Testis (tissue), 3 donors: ENCODE results near the gene NUP98. TPM values are rescaled to one million over a fixed set of nuclear protein-coding genes. Genes with fewer than 3 reads are reported as not detected.

Source experiments
- DNase-seq: peaks from one replicate; pipeline ENCODE4 v3.0.0-alpha.2; 2019
- H3K27ac ChIP-seq, 2 donors: fragments of 200-600 bp; sonication (generic); one replicate each; pipeline ENCODE4 v1.5.1; 2019
- H3K27me3 ChIP-seq: fragments of 200-600 bp; sonication (generic); one replicate; pipeline ENCODE4 v1.5.1; 2019
- H3K36me3 ChIP-seq: fragments of 200-600 bp; sonication (generic); one replicate; pipeline ENCODE4 v1.5.1; 2017; ENCODE audit warnings: low read depth; ENCODE audit errors: missing control alignments
- H3K4me1 ChIP-seq: fragments of 200-600 bp; sonication (generic); one replicate; pipeline ENCODE4 v1.5.1; 2019
- H3K4me3 ChIP-seq, 2 donors: fragments of 200-600 bp; sonication (generic); one replicate each; pipeline ENCODE4 v1.5.1; 2017 to 2019
- H3K9me3 ChIP-seq: fragments of 200-600 bp; sonication (generic); one replicate; pipeline ENCODE4 v1.5.1; 2017
- POLR2A ChIP-seq: fragments of 450-650 bp; IDR thresholded peaks from one replicate; pipeline ENCODE4 v1.6.1; 2017; ENCODE audit warnings: antibody characterized with exemption, mild to moderate bottlenecking, moderate library complexity
- WGBS, 2 donors: methylation state at CpG; one replicate each; pipeline ENCODE4 v1.1.5; 2018; 5-methylcytosine and 5-hydroxymethylcytosine counted together
- intact Hi-C: fragments of 100-400 bp; cut with DNase I; formaldehyde crosslinking; loops from one replicate; pipeline ENCODE4 v1.15.1; 2023; ENCODE audit warnings: low total_unique reads
- polyA plus RNA-seq: library from polyadenylated mRNA; stranded (reverse); fragments of 350-450 nt; fragmentation: Illumina TruSeq; extraction: RNeasy Lipid Tissue Mini Kit (QIAGEN cat#74804); gene quantifications from one replicate; pipeline ENCODE4 v1.2.3, GENCODE V29; 2014; ENCODE audit warnings: low read depth, low replicate concordance; ENCODE audit not compliant: insufficient read depth
- total RNA-seq, 2 donors: library from RNA; depleted of rRNA; stranded (reverse); fragments of >200 nt; gene quantifications; one replicate each; pipeline ENCODE4 v1.2.3, GENCODE V29; 2016
- TF ChIP-seq, protein P1 (sequence below), 3 experiments: fragments of 450-650 bp in 2 of 3; fragments of 200-600 bp in 1 of 3; sonication (generic) in 1 of 3; IDR thresholded peaks; one replicate each; pipeline ENCODE4 v1.5.1; 2016 to 2019; ENCODE audit warnings: antibody characterized with exemption in 3 of 3, mild to moderate bottlenecking in 2 of 3, moderate library complexity in 1 of 3

The NUP98 gene
- total and polyA plus RNA-seq, 3 donors from 2014 or later: 211 to 354 (median 280) TPM

DNA sequence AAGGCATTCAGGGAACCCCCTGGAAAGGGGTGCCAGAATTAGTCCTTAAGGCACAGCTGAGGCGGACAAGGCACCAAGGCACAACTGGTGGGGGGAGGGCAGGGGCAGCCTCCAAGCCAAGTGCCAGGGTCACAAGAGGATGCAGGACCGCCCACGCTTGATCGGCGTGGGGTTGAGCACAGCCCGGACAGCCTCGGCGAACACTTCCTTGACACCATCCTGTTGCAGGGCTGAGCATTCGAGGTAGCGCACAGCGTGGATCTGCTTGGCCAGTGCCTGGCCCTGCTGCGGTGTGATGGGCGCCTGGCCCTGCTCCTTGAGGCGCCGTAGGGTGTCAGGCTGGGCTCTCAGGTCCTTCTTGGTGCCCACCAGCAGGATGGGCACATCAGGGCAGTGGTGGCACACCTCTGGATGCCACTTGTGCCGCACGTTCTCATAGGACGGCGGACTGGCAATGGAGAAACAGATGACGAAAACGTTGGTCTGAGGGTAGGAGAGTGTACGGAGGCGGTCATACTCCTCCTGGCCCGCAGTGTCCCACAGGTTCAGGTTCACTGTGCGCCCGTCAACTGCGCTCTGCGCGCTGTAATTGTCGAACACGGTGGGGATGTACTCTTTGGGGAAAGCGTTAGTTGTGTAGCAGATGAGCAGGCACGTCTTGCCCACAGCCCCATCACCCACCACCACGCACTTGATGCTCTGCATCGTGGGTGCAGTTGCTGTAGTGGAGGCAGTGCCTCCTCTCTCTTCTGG is 30.3 kb upstream of the NUP98 start:
- 92 to 94% methylated on average over 28 to 35 of the region's 35 CpGs for WGBS, 2 donors
- Histone ChIP-seq H3K36me3 (no peaks in the 10 kb centered on the region), H3K27ac (no peak overlapping the region), H3K4me1 (no peaks in the 10 kb centered on the region), H3K4me3 (no peak overlapping the region), H3K9me3 (no peaks in the 10 kb centered on the region), H3K27me3 (no peaks in the 10 kb centered on the region)
- intact Hi-C loops: no loop called here
- TF ChIP-seq POLR2A: no peak
- TF ChIP-seq, protein P1, sequence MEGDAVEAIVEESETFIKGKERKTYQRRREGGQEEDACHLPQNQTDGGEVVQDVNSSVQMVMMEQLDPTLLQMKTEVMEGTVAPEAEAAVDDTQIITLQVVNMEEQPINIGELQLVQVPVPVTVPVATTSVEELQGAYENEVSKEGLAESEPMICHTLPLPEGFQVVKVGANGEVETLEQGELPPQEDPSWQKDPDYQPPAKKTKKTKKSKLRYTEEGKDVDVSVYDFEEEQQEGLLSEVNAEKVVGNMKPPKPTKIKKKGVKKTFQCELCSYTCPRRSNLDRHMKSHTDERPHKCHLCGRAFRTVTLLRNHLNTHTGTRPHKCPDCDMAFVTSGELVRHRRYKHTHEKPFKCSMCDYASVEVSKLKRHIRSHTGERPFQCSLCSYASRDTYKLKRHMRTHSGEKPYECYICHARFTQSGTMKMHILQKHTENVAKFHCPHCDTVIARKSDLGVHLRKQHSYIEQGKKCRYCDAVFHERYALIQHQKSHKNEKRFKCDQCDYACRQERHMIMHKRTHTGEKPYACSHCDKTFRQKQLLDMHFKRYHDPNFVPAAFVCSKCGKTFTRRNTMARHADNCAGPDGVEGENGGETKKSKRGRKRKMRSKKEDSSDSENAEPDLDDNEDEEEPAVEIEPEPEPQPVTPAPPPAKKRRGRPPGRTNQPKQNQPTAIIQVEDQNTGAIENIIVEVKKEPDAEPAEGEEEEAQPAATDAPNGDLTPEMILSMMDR (IDR thresholded peaks at IDR 0.05): no peak
- no peak for DNase-seq

DNA sequence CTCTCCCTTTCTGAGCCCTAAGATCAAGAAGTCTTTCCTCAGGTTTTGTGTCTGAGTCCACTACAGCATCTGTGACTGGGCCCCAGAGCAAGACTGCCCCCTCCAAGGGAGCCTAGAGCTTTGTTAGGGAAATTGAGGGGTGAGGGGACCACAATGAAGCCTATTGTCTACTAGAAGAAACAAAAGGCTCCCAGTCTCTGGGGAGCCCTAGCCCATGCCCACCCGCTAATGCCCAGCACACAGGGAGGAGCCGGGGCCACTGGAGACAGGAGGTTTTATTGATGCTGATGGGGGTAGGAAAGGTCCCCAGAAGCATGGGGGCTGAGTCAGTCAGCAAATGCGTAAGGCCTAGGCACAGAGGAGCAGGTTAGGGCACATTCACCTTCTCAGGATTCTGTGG is 29.4 kb upstream of the NUP98 start:
- intact Hi-C loops: no loop called here
- Histone ChIP-seq H3K36me3 (no peaks in the 10 kb centered on the region), H3K27ac (no peak overlapping the region), H3K4me3 (no peak overlapping the region), H3K4me1 (no peaks in the 10 kb centered on the region), H3K27me3 (no peaks in the 10 kb centered on the region), H3K9me3 (no peaks in the 10 kb centered on the region)
- WGBS, 2 donors: 95 to 98% methylated on average over 3 of the region's 3 CpGs
- no peak for TF ChIP-seq POLR2A
- TF ChIP-seq, protein P1 (IDR thresholded peaks at IDR 0.05): no peak
- no peak for DNase-seq

DNA sequence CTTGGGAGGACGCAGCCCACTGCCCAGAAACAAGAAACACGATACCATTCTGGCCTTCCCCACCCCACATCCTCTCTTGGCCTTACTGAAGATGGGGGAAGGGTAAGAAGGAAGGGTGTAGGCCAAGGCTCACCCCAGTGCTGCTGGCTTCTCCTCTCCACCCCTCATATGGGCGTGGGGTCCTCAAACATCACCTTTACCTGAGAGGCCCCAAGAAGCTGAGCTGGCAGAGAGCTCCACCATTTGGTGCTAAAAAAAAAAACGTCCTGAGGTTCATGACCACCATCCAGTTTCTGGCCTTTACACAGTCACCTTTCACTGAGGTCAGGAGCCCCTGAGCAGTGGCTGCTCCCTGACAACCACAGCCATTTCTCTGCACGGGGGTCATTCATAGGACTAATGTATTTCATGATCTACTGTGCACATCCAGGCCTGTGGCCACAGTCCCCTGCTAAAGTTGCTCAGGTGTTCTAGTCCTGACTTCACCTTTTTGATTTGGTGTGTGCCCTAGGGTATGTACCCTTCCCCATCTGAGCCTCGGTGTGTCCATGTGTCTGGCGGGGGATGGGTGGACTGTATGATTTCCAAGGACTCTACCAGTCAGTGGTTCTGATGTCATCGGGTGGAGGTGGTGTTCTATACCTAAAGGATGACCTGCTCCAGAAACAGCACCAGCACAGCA is 28.3 kb upstream of the NUP98 start:
- intact Hi-C loops: no loop called here
- Histone ChIP-seq H3K27me3 (no peaks in the 10 kb centered on the region), H3K4me3 (no peak overlapping the region), H3K27ac (no peak overlapping the region), H3K4me1 (no peaks in the 10 kb centered on the region), H3K9me3 (no peaks in the 10 kb centered on the region), H3K36me3 (no peaks in the 10 kb centered on the region)
- no peak for DNase-seq
- TF ChIP-seq, protein P1 (IDR thresholded peaks at IDR 0.05): no peak
- 73 to 80% methylated on average over 8 of the region's 8 CpGs for WGBS, 2 donors

DNA sequence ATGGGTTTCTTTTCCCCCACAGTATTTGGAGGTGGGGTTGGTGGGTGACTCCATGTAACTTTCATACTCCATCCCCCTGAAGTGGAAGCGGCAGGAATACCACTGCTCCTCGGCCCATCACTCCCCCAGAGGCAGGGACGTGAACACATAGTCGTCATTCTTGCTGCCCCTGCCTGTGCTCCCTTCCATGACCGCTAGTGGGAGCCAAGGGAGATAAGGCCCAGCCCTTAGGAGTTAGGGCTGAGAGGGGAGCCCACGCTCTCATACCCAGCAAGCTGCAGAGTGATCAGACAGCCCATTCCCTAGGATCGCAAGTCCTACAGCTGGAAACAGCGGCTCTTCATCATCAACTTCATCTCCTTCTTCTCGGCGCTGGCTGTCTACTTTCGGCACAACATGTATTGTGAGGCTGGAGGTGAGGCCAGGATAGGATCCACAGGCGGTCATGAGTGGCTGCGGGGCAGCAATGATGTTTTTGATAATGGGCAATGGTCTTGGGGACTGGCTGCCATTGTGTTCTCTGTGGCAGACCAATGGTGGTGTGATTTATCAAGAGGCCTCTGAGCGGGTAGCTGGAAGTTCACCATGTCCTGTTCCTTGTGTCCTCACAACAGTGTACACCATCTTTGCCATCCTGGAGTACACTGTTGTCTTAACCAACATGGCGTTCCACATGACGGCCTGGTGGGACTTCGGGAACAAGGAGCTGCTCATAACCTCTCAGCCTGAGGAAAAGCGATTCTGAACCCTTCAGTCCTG is 27.5 kb upstream of the NUP98 start:
- WGBS, 2 donors: 82 to 86% methylated on average over 18 of the region's 18 CpGs
- DNase-seq: peak; percentile 45

More for the DNA sequence above, 27.5 kb upstream of the NUP98 start:
- no peaks in the 10 kb centered on the region for H3K36me3 ChIP-seq
- H3K27me3 ChIP-seq: no peaks in the 10 kb centered on the region
- H3K9me3 ChIP-seq: no peaks in the 10 kb centered on the region
- H3K4me1 ChIP-seq: no peaks in the 10 kb centered on the region
- no peak overlapping the region for H3K27ac ChIP-seq
- intact Hi-C loops: no loop called here
- H3K4me3 ChIP-seq: no peak overlapping the region
- TF ChIP-seq, protein P1 (IDR thresholded peaks at IDR 0.05): peak in 2 of 3 experiments; percentile 30
- TF ChIP-seq POLR2A: no peak
